D721Med (cell line): ENCODE measurements around the gene OR2AE1.

Source experiments
- DNase-seq: peaks from one replicate; pipeline ENCODE4 v3.0.0; 2011; ENCODE audit warnings: low spot score; ENCODE audit not compliant: insufficient read length
- FAIRE-seq: peaks from 2 replicates; lab custom pipeline; 2011; peaks lifted over from hg19 to GRCh38; lab: Jason Lieb, UNC
- CTCF ChIP-seq: IDR thresholded peaks from 2 replicates; pipeline ENCODE4 v1.5.1; 2012; ENCODE audit warnings: mild to moderate bottlenecking, control low read depth; ENCODE audit not compliant: insufficient read depth; ENCODE audit errors: missing control alignments

Gene OR2AE1

GRCh38 chr7:99837649-99838361 lies 39.0 kb downstream of the OR2AE1 start:
- TF ChIP-seq CTCF = no peak
- DNase-seq (no peak), FAIRE-seq (no peak)

- FAIRE-seq (no peak), DNase-seq (no peak)
These were observed 41.6 kb downstream of the OR2AE1 start for GRCh38 chr7:99835189-99835588.

GRCh38 chr7:99834382-99834781 lies 42.5 kb downstream of the OR2AE1 start:
- DNase-seq = no peak
- TF ChIP-seq CTCF = no peak
- FAIRE-seq = no peak

More at GRCh38 chr7:99835189-99835588, 41.6 kb downstream of the OR2AE1 start:
- no peak for TF ChIP-seq CTCF

GRCh38 chr7:99833289-99833877 lies 43.5 kb downstream of the OR2AE1 start:
- DNase-seq (no peak), FAIRE-seq (no peak)
- no peak for TF ChIP-seq CTCF

- FAIRE-seq (no peak), DNase-seq (no peak)
- no peak for TF ChIP-seq CTCF
These were observed 45.2 kb downstream of the OR2AE1 start for GRCh38 chr7:99831595-99831994.

- TF ChIP-seq CTCF = no peak
- DNase-seq (no peak), FAIRE-seq (no peak)
These were observed 47.2 kb downstream of the OR2AE1 start for GRCh38 chr7:99829524-99830160.
